Esophagus muscularis mucosa (tissue), 4 donors: ENCODE measurements around the gene CYP17A1.

ENCODE experiments used
- EP300 ChIP-seq: sonication (generic); formaldehyde crosslinking; IDR thresholded peaks from one replicate; pipeline ENCODE4 v1.6.1; 2017; ENCODE audit warnings: antibody characterized with exemption
- POLR2A ChIP-seq: fragments of 450-650 bp; IDR thresholded peaks from one replicate; pipeline ENCODE4 v1.6.1; 2017; ENCODE audit warnings: antibody characterized with exemption, moderate library complexity, mild to moderate bottlenecking, low read depth
- TF ChIP-seq, protein P1 (sequence below), 3 experiments: fragments of 200-600 bp in 2 of 3; fragments of 450-650 bp in 1 of 3; sonication (generic) in 2 of 3; IDR thresholded peaks; one replicate each; pipeline ENCODE4 v1.5.1; 2017 to 2019; ENCODE audit warnings: antibody characterized with exemption in 3 of 3, mild to moderate bottlenecking in 2 of 3, moderate library complexity in 1 of 3

DNA sequence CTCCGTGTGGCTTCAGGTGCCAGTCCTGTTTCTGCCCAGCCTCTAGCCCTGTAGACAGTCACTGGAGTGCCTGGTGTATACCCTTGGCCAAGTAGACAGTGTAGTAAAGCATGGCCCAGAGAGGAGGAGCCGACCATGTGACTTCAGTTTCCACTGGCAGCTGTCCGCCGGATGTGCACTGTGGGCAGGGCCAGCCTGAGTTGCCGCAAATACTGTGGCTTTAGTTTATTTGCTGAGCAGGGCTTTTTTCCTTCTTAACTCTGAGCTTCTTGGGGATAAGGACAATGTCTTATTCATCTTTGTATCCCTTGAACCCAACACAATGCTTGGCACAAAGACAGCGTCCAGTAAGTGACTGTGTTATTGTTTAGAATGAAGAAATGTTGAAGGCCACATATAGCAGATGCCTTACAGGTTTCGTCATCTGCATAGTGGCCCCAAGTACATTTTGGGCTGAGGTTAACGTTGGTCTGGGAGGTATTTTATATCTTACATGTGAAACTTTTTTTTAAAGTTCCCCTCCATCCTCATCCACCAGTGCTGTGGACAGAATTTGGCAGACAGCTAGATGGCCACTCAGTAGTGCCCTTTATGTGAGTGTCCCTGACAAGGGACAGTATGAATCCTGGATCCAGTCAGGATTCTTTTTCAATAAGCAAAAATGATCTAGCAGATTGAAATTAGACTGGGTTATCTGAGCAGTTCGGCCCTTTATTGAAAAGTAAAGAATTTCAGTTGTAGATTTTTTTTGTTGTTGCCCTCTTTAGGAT lies 40.6 kb downstream of the CYP17A1 start:
- TF ChIP-seq, protein P1, sequence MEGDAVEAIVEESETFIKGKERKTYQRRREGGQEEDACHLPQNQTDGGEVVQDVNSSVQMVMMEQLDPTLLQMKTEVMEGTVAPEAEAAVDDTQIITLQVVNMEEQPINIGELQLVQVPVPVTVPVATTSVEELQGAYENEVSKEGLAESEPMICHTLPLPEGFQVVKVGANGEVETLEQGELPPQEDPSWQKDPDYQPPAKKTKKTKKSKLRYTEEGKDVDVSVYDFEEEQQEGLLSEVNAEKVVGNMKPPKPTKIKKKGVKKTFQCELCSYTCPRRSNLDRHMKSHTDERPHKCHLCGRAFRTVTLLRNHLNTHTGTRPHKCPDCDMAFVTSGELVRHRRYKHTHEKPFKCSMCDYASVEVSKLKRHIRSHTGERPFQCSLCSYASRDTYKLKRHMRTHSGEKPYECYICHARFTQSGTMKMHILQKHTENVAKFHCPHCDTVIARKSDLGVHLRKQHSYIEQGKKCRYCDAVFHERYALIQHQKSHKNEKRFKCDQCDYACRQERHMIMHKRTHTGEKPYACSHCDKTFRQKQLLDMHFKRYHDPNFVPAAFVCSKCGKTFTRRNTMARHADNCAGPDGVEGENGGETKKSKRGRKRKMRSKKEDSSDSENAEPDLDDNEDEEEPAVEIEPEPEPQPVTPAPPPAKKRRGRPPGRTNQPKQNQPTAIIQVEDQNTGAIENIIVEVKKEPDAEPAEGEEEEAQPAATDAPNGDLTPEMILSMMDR (IDR thresholded peaks at IDR 0.05): no peak
- TF ChIP-seq EP300: no peak
- TF ChIP-seq POLR2A: no peak
